SK-N-SH (cell line): ENCODE data around the gene EIF2S2. TPM values are rescaled to one million over a fixed set of nuclear protein-coding genes. Genes with fewer than 3 reads are reported as not detected.

ENCODE experiments used
- CTCF ChIA-PET: fragments of 300-600, 350-600 bp; formaldehyde crosslinking; extraction: SDS; loops from one replicate; lab custom pipeline; 2021; lab: Yijun Ruan, JAX
- POLR2A ChIA-PET: fragments of 350-600 bp; sonication (Branson Sonifier 250); formaldehyde crosslinking; extraction: SDS; loops from one replicate; lab custom pipeline; 2020; ENCODE audit warnings: antibody characterized with exemption, inconsistent platforms; lab: Yijun Ruan, JAX
- DNase-seq: peaks from one replicate; pipeline ENCODE4 v3.0.0; 2012
- H2AFZ ChIP-seq: fragments of 200-600 bp; sonication (generic); 2 replicates; pipeline ENCODE4 v1.8.1; 2016; ENCODE audit warnings: antibody characterized with exemption, mild to moderate bottlenecking, low read depth
- H3F3A ChIP-seq: fragments of 200-600 bp; sonication (generic); replicated peaks from 2 replicates; pipeline ENCODE3; 2016; ENCODE audit warnings: antibody characterized with exemption, mild to moderate bottlenecking; ENCODE audit not compliant: insufficient read depth
- H3K27ac ChIP-seq, 2 experiments: fragments of 200-500 bp in 1 of 2; fragments of 200-600 bp in 1 of 2; sonication (Bioruptor generic) in 1 of 2; sonication (generic), shearing (Covaris generic) in 1 of 2; 2 replicates each; pipeline versions ENCODE4 v1.5.1 to v1.6.1; 2014 to 2016; ENCODE audit warnings: low read depth in 2 of 2, inconsistent platforms in 1 of 2, low read length in 1 of 2, mild to moderate bottlenecking in 1 of 2, mixed read lengths in 1 of 2
- H3K27me3 ChIP-seq: fragments of 200-600 bp; sonication (generic), shearing (Covaris generic); 2 replicates; pipeline ENCODE4 v1.6.1; 2016; ENCODE audit warnings: mixed run types; ENCODE audit not compliant: insufficient read depth
- H3K36me3 ChIP-seq, 2 experiments: fragments of 200-500 bp in 1 of 2; fragments of 200-600 bp in 1 of 2; sonication (Bioruptor generic) in 1 of 2; sonication (generic) in 1 of 2; replicated peaks in 1 of 2; 2 replicates each; pipeline versions ENCODE3 to v1.5.1; 2014 to 2016; ENCODE audit warnings: low read length in 1 of 2, mild to moderate bottlenecking in 1 of 2; ENCODE audit not compliant: insufficient read depth in 2 of 2, control insufficient read depth in 1 of 2
- H3K4me1 ChIP-seq, 2 experiments: fragments of 200-500 bp in 1 of 2; fragments of 200-600 bp in 1 of 2; sonication (Bioruptor generic) in 1 of 2; sonication (generic), shearing (Covaris generic) in 1 of 2; 2 replicates each; pipeline versions ENCODE4 v1.5.1 to v1.6.1; 2014 to 2016; ENCODE audit warnings: low read depth in 1 of 2, low read length in 1 of 2, mixed run types in 1 of 2; ENCODE audit not compliant: insufficient read depth in 2 of 2, control insufficient read depth in 1 of 2
- H3K4me2 ChIP-seq: fragments of 200-600 bp; sonication (generic), shearing (Covaris generic); 2 replicates; pipeline ENCODE4 v1.6.1; 2017; ENCODE audit warnings: mixed run types
- H3K4me3 ChIP-seq, 2 experiments: fragments of 200-500 bp in 1 of 2; fragments of 200-600 bp in 1 of 2; sonication (Bioruptor generic) in 1 of 2; sonication (generic), shearing (Covaris generic) in 1 of 2; 2 replicates each; pipeline versions ENCODE4 v1.5.1 to v1.8.1; 2014 to 2016; ENCODE audit warnings: low read depth in 2 of 2, inconsistent platforms in 1 of 2, low read length in 1 of 2, mild to moderate bottlenecking in 1 of 2, mixed read lengths in 1 of 2, moderate library complexity in 1 of 2
- H3K79me2 ChIP-seq: fragments of 200-600 bp; sonication (generic); 2 replicates; pipeline ENCODE4 v1.8.1; 2017; ENCODE audit warnings: mild to moderate bottlenecking; ENCODE audit not compliant: insufficient read depth
- H3K9ac ChIP-seq: fragments of 200-600 bp; sonication (generic); 2 replicates; pipeline ENCODE4 v1.6.1; 2017; ENCODE audit warnings: mixed run types
- H3K9me2 ChIP-seq: fragments of 200-600 bp; sonication (generic); 2 replicates; pipeline ENCODE4 v1.6.1; 2017; ENCODE audit warnings: mixed run types
- H3K9me3 ChIP-seq: fragments of 200-600 bp; sonication (generic); 2 replicates; pipeline ENCODE4 v1.6.1; 2017; ENCODE audit warnings: mixed run types, mild to moderate bottlenecking, moderate library complexity
- H4K20me1 ChIP-seq: fragments of 200-600 bp; sonication (generic); 2 replicates; pipeline ENCODE4 v1.6.1; 2017; ENCODE audit warnings: mild to moderate bottlenecking, mixed run types; ENCODE audit not compliant: insufficient read depth
- CHD2 ChIP-seq: fragments of 150-350 bp; IDR thresholded peaks from 2 replicates; pipeline ENCODE4 v1.6.1; 2018; ENCODE audit warnings: low read length; ENCODE audit not compliant: partially characterized antibody
- CTCF ChIP-seq: fragments of 200-600 bp; sonication (generic); IDR thresholded peaks from 2 replicates; pipeline ENCODE4 v1.6.1; 2017; ENCODE audit warnings: antibody characterized with exemption, mild to moderate bottlenecking, moderate library complexity
- FOSL2 ChIP-seq: IDR thresholded peaks from 2 replicates; pipeline ENCODE4 v1.4.0; 2012; ENCODE audit warnings: low read depth, mild to moderate bottlenecking, moderate library complexity, borderline replicate concordance
- GABPA ChIP-seq: IDR thresholded peaks from 2 replicates; pipeline ENCODE4 v1.4.0; 2012; ENCODE audit warnings: low read depth, mild to moderate bottlenecking
- IRF3 ChIP-seq: fragments of 150-350 bp; IDR thresholded peaks from 2 replicates; pipeline ENCODE4 v1.6.1; 2016; ENCODE audit warnings: mild to moderate bottlenecking, low read depth, low read length
- JUND ChIP-seq: IDR thresholded peaks from 2 replicates; pipeline ENCODE4 v1.4.0; 2012
- NRF1 ChIP-seq: IDR thresholded peaks from 2 replicates; pipeline ENCODE4 v1.6.1; 2012; ENCODE audit warnings: low read depth, mild to moderate bottlenecking, low read length
- PBX3 ChIP-seq: IDR thresholded peaks from 2 replicates; pipeline ENCODE4; 2012
- POLR2AphosphoS5 ChIP-seq: IDR thresholded peaks from 2 replicates; pipeline ENCODE4 v1.6.1; 2012; ENCODE audit warnings: low read depth, low read length
- RCOR1 ChIP-seq: fragments of 150-350 bp; IDR thresholded peaks from 2 replicates; pipeline ENCODE4 v1.6.1; 2017; ENCODE audit warnings: antibody characterized with exemption, low read length
- RXRA ChIP-seq: IDR thresholded peaks from 2 replicates; pipeline ENCODE4 v1.4.0; 2012; ENCODE audit warnings: low read depth, mild to moderate bottlenecking, borderline replicate concordance
- SIN3A ChIP-seq: IDR thresholded peaks from 2 replicates; pipeline ENCODE4 v1.6.1; 2012; ENCODE audit warnings: low read depth, mild to moderate bottlenecking, low read length, moderate library complexity, borderline replicate concordance
- TAF1 ChIP-seq: IDR thresholded peaks from 2 replicates; pipeline ENCODE4 v1.6.1; 2012; ENCODE audit warnings: low read depth, mild to moderate bottlenecking, low read length, moderate library complexity, borderline replicate concordance
- TCF12 ChIP-seq: IDR thresholded peaks from 2 replicates; pipeline ENCODE4 v1.4.0; 2012
- USF1 ChIP-seq: IDR thresholded peaks from 2 replicates; pipeline ENCODE4 v1.4.0; 2012; ENCODE audit warnings: low read depth, borderline replicate concordance
- USF2 ChIP-seq: fragments of 150-350 bp; IDR thresholded peaks from 2 replicates; pipeline ENCODE4 v1.6.1; 2017; ENCODE audit warnings: antibody characterized with exemption, low read length, low read depth, borderline replicate concordance
- WGBS: methylation state at CpG from one replicate; pipeline ENCODE4 v1.1.6; 2017; ENCODE audit warnings: low lambda C conversion rate; 5-methylcytosine and 5-hydroxymethylcytosine counted together
- polyA plus RNA-seq, 3 experiments: library from polyadenylated mRNA; depleted of rRNA; stranded (reverse); fragments of >200 nt; gene quantifications; 2 replicates each; pipeline ENCODE4 v1.2.3, GENCODE V29; 2012
- small RNA-seq, 7 experiments: library from RNA; depleted of rRNA; stranded (forward); fragments of <200 nt; gene quantifications; one replicate each; pipeline ENCODE3, GENCODE V24; 2012

EIF2S2 gene
- polyA plus RNA-seq, 1 of the 3 experiments (the other 2 are of a cell fraction): 50.7 TPM

GRCh38 chr20:34040300-34040995 is 71.6 kb downstream of the EIF2S2 start:
- Histone ChIP-seq H3K4me1 (peaks cover 4 to 34% of the 10 kb centered on the region in 2 experiments; a peak in 2 of 4 replicates), H3K9ac (no peak overlapping the region), H3K9me2 (no peaks in the 10 kb centered on the region), H2AFZ (no peak overlapping the region), H3F3A (no peaks in the 10 kb centered on the region), H3K4me3 (no peak overlapping the region), H3K36me3 (peaks cover 0 to 3% of the 10 kb centered on the region in 2 experiments), H3K27me3 (no peaks in the 10 kb centered on the region), H3K4me2 (no peak overlapping the region), H4K20me1 (peaks cover 97% of the 10 kb centered on the region), H3K27ac (peak overlapping the region in 1 of 2 experiments; percentile 41; a peak in 1 of 4 replicates), H3K9me3 (no peaks in the 10 kb centered on the region), H3K79me2 (peaks cover 97% of the 10 kb centered on the region)
- POLR2A ChIA-PET: interaction anchor here (1.0 kb wide), 1 partner anchor 14 kb away, joined by 3 read pairs; no protein-coding TSS in a partner anchor
- WGBS: 92% methylated on average over 9 of the region's 9 CpGs
- no peak for TF ChIP-seq SIN3A
- no peak for TF ChIP-seq CHD2
- TF ChIP-seq IRF3: no peak
- TF ChIP-seq NRF1: no peak
- no peak for TF ChIP-seq USF1
- no peak for TF ChIP-seq TCF12
- TF ChIP-seq FOSL2: no peak
- no peak for TF ChIP-seq GABPA
- no peak for TF ChIP-seq TAF1
- TF ChIP-seq CTCF: no peak
- no peak for TF ChIP-seq JUND
- TF ChIP-seq POLR2AphosphoS5: no peak
- TF ChIP-seq RXRA: no peak
- TF ChIP-seq PBX3: no peak
- no peak for TF ChIP-seq RCOR1
- TF ChIP-seq USF2: no peak
- no peak for DNase-seq
- CTCF ChIA-PET: interaction anchor here (0.6 to 2.3 kb wide), 4 partner anchors 29 to 177 kb away, joined by 3 to 9 read pairs (median 3); no protein-coding TSS in a partner anchor

Small RNAs within 50 kb of the gene (small RNA-seq; reads per million reads assigned to genes)
- gene MIR4755: 0 reads per million in 7 experiments

Other genes with a start within 250 kb of the EIF2S2 start
- gene RALY, start 118.3 kb downstream of the EIF2S2 start, polyA plus RNA-seq (2012; rRNA removed): 123 and 130 TPM in 2 replicates
- 0.15 TPM in 1 of 2 replicates, not detected in the other for gene ASIP, start 129.2 kb upstream of the EIF2S2 start, polyA plus RNA-seq (2012; rRNA removed)
- gene AHCY, start 191.1 kb upstream of the EIF2S2 start, polyA plus RNA-seq (2012; rRNA removed): 196 and 215 TPM in 2 replicates